Neural cell (in vitro differentiated cells): Measurements from ENCODE around the gene POP5. TPM values are rescaled to one million over a fixed set of nuclear protein-coding genes. Genes with fewer than 3 reads are reported as not detected.
A peak's percentile ranks its signal among the peaks of the same experiment; 100 is the strongest.

Experiments
- H2AFZ ChIP-seq: fragments of 200-600, 300-800 bp; sonication (generic), shearing (Covaris generic); 2 replicates; pipeline ENCODE4 v1.6.0; 2014; ENCODE audit warnings: low read depth, mild to moderate bottlenecking, antibody characterized with exemption, low read length, moderate library complexity
- H3F3A ChIP-seq: fragments of 200-600 bp; shearing (Covaris generic); 2 replicates; pipeline ENCODE4 v1.6.1; 2016; ENCODE audit warnings: mild to moderate bottlenecking, moderate library complexity, mixed read lengths, antibody characterized with exemption, low read length; ENCODE audit not compliant: insufficient read depth, poor library complexity, severe bottlenecking
- H3K27ac ChIP-seq: fragments of 200-600, 300-800 bp; sonication (generic), shearing (Covaris generic); 2 replicates; pipeline ENCODE4 v1.5.1; 2014; ENCODE audit warnings: mild to moderate bottlenecking, low read length, moderate library complexity
- H3K27me3 ChIP-seq: fragments of 300-800, 200-600 bp; sonication (generic), shearing (Covaris generic); 2 replicates; pipeline ENCODE4 v1.6.0; 2014; ENCODE audit warnings: mild to moderate bottlenecking, low read depth, low read length, moderate library complexity; ENCODE audit not compliant: insufficient read depth
- H3K36me3 ChIP-seq: fragments of 300-800, 200-600 bp; sonication (generic), shearing (Covaris generic); 2 replicates; pipeline ENCODE4 v1.5.1; 2014; ENCODE audit warnings: mild to moderate bottlenecking, antibody characterized with exemption, low read length, moderate library complexity; ENCODE audit not compliant: insufficient read depth
- H3K4me2 ChIP-seq: fragments of 300-800, 200-600 bp; sonication (generic), shearing (Covaris generic); 2 replicates; pipeline ENCODE4 v1.6.0; 2014; ENCODE audit warnings: mild to moderate bottlenecking, low read length
- H3K4me3 ChIP-seq: fragments of 300-800, 200-600 bp; sonication (generic), shearing (Covaris generic); 2 replicates; pipeline ENCODE4 v1.5.1; 2014; ENCODE audit warnings: mild to moderate bottlenecking, low read length, moderate library complexity
- H3K79me2 ChIP-seq: fragments of 200-600 bp; shearing (Covaris generic); replicated peaks from 2 replicates; pipeline ENCODE4 v1.6.0; 2014; ENCODE audit warnings: mild to moderate bottlenecking, low read length, moderate library complexity; ENCODE audit not compliant: insufficient read depth
- H3K9ac ChIP-seq: fragments of 300-800, 200-600 bp; sonication (generic), shearing (Covaris generic); 2 replicates; pipeline ENCODE4 v1.6.1; 2016; ENCODE audit warnings: mild to moderate bottlenecking, low read length, mixed read lengths
- H3K9me2 ChIP-seq: fragments of 200-600 bp; shearing (Covaris generic); 2 replicates; pipeline ENCODE4 v1.6.1; 2016; ENCODE audit warnings: mild to moderate bottlenecking, low read length, mixed read lengths; ENCODE audit not compliant: insufficient read depth
- H3K9me3 ChIP-seq: fragments of 200-600, 300-800 bp; sonication (generic), shearing (Covaris generic); 2 replicates; pipeline ENCODE4 v1.6.1; 2016; ENCODE audit warnings: mild to moderate bottlenecking, mixed run types, low read length, moderate library complexity, mixed read lengths
- H4K20me1 ChIP-seq: fragments of 200-600 bp; shearing (Covaris generic); 2 replicates; pipeline ENCODE4 v1.6.1; 2016; ENCODE audit warnings: mild to moderate bottlenecking, mixed run types; ENCODE audit not compliant: insufficient read depth
- EP300 ChIP-seq: fragments of 450-650 bp; conservative IDR thresholded peaks from 2 replicates; pipeline ENCODE4 v1.6.1; 2014; ENCODE audit warnings: antibody characterized with exemption, mild to moderate bottlenecking, moderate library complexity; ENCODE audit not compliant: poor library complexity, severe bottlenecking
- EZH2 ChIP-seq: fragments of 200-600, 300-800 bp; shearing (Covaris generic), sonication (generic); IDR thresholded peaks from 2 replicates; pipeline ENCODE4 v1.6.1; 2014; ENCODE audit warnings: antibody characterized with exemption, low read length, borderline replicate concordance, mild to moderate bottlenecking; ENCODE audit not compliant: insufficient read depth, poor library complexity, severe bottlenecking
- MXI1 ChIP-seq: fragments of 450-650 bp; conservative IDR thresholded peaks from 2 replicates; pipeline ENCODE4 v1.6.1; 2014; ENCODE audit warnings: antibody characterized with exemption, mild to moderate bottlenecking; ENCODE audit not compliant: poor library complexity, severe bottlenecking
- POLR2AphosphoS5 ChIP-seq: IDR thresholded peaks from 2 replicates; pipeline ENCODE4 v1.6.1; 2012
- RAD21 ChIP-seq: fragments of 450-650 bp; conservative IDR thresholded peaks from 2 replicates; pipeline ENCODE4 v1.6.1; 2014; ENCODE audit warnings: antibody characterized with exemption, mild to moderate bottlenecking, moderate library complexity
- SMC3 ChIP-seq: fragments of 450-650 bp; conservative IDR thresholded peaks from 2 replicates; pipeline ENCODE4 v1.6.1; 2014; ENCODE audit warnings: antibody characterized with exemption, mild to moderate bottlenecking, moderate library complexity; ENCODE audit not compliant: poor library complexity
- TAF1 ChIP-seq: IDR thresholded peaks from 2 replicates; pipeline ENCODE4 v1.6.1; 2012; ENCODE audit warnings: low read depth
- polyA plus RNA-seq: library from polyadenylated mRNA; depleted of rRNA; stranded (reverse); fragments of >200 nt; gene quantifications from 2 replicates; pipeline ENCODE4 v1.2.3, GENCODE V29; 2014
- TF ChIP-seq, protein P1 (sequence below): IDR thresholded peaks from 2 replicates; pipeline ENCODE4 v1.6.1; 2012; ENCODE audit warnings: borderline replicate concordance
- TF ChIP-seq, protein P2 (sequence below): fragments of 450-650 bp; IDR thresholded peaks from 2 replicates; pipeline ENCODE4 v1.5.1; 2014; ENCODE audit warnings: antibody characterized with exemption, mild to moderate bottlenecking, moderate library complexity; ENCODE audit not compliant: poor library complexity, severe bottlenecking

POP5 gene
- polyA plus RNA-seq, 1 donor from 2014 or later: 153 TPM

DNA sequence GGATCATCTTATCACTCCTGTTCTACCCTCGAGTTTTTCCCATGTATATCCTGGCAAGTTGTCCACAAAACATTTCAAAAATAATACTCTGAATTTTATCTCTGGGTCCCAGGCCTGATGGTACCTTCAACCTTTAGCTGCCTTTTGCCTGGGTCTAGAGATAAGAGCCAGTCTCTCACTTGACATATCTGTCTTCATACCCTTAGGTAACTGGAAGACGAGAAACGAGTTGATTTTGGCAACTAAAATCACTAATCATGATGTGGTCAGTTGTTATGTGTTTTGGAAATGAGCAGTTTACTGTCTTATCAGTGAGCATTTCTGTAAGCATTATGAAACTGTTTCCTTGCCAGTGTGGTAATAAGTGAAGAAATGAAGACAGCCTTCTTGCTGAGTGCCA, 40.8 kb downstream of the POP5 start:
- H4K20me1 ChIP-seq: peaks cover 16% of the 10 kb centered on the region
- TF ChIP-seq EZH2 (no peak), SMC3 (no peak), MXI1 (no peak), EP300 (no peak), TAF1 (no peak), POLR2AphosphoS5 (no peak)
- TF ChIP-seq, protein P1, sequence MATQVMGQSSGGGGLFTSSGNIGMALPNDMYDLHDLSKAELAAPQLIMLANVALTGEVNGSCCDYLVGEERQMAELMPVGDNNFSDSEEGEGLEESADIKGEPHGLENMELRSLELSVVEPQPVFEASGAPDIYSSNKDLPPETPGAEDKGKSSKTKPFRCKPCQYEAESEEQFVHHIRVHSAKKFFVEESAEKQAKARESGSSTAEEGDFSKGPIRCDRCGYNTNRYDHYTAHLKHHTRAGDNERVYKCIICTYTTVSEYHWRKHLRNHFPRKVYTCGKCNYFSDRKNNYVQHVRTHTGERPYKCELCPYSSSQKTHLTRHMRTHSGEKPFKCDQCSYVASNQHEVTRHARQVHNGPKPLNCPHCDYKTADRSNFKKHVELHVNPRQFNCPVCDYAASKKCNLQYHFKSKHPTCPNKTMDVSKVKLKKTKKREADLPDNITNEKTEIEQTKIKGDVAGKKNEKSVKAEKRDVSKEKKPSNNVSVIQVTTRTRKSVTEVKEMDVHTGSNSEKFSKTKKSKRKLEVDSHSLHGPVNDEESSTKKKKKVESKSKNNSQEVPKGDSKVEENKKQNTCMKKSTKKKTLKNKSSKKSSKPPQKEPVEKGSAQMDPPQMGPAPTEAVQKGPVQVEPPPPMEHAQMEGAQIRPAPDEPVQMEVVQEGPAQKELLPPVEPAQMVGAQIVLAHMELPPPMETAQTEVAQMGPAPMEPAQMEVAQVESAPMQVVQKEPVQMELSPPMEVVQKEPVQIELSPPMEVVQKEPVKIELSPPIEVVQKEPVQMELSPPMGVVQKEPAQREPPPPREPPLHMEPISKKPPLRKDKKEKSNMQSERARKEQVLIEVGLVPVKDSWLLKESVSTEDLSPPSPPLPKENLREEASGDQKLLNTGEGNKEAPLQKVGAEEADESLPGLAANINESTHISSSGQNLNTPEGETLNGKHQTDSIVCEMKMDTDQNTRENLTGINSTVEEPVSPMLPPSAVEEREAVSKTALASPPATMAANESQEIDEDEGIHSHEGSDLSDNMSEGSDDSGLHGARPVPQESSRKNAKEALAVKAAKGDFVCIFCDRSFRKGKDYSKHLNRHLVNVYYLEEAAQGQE: no peak
- no peak overlapping the region for H3K4me3 ChIP-seq
- H3F3A ChIP-seq: no peaks in the 10 kb centered on the region
- H3K9ac ChIP-seq: no peak overlapping the region
- H3K79me2 ChIP-seq: peaks cover 84% of the 10 kb centered on the region
- no peaks in the 10 kb centered on the region for H3K9me3 ChIP-seq
- H2AFZ ChIP-seq: no peak overlapping the region
- H3K27me3 ChIP-seq: no peaks in the 10 kb centered on the region
- no peak overlapping the region for H3K27ac ChIP-seq
- H3K4me2 ChIP-seq: no peak overlapping the region
- no peaks in the 10 kb centered on the region for H3K36me3 ChIP-seq
- no peaks in the 10 kb centered on the region for H3K9me2 ChIP-seq

DNA sequence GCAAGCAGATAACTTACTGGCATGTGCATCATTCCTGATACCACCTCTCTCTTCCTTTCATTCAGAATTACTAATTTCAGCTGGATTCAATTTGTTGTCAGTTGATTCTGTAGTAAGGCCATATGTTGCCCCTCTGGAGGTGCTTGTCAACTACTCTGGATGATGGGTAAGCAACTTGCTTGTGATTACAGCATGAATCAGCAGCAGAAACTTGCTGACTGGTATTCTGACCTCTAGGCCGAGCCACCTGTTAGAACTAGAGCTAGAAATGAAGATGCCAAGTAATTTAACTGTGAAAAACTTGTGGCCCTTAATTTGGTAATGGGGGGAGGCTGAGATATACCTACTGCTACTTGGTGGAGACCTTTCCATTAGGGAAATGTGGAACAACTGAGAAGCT, 41.9 kb downstream of the POP5 start:
- peaks cover 16% of the 10 kb centered on the region for H4K20me1 ChIP-seq
- no peak overlapping the region for H2AFZ ChIP-seq
- no peak overlapping the region for H3K9ac ChIP-seq
- no peak for TF ChIP-seq EZH2
- TF ChIP-seq, protein P2, sequence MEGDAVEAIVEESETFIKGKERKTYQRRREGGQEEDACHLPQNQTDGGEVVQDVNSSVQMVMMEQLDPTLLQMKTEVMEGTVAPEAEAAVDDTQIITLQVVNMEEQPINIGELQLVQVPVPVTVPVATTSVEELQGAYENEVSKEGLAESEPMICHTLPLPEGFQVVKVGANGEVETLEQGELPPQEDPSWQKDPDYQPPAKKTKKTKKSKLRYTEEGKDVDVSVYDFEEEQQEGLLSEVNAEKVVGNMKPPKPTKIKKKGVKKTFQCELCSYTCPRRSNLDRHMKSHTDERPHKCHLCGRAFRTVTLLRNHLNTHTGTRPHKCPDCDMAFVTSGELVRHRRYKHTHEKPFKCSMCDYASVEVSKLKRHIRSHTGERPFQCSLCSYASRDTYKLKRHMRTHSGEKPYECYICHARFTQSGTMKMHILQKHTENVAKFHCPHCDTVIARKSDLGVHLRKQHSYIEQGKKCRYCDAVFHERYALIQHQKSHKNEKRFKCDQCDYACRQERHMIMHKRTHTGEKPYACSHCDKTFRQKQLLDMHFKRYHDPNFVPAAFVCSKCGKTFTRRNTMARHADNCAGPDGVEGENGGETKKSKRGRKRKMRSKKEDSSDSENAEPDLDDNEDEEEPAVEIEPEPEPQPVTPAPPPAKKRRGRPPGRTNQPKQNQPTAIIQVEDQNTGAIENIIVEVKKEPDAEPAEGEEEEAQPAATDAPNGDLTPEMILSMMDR: no peak
- no peak for TF ChIP-seq SMC3
- TF ChIP-seq MXI1: no peak
- no peak for TF ChIP-seq EP300
- no peak for TF ChIP-seq RAD21
- no peak for TF ChIP-seq POLR2AphosphoS5
- TF ChIP-seq TAF1: no peak
- TF ChIP-seq, protein P1: no peak
- peak overlapping the region; percentile 100 for H3K4me3 ChIP-seq
- no peak overlapping the region for H3K27ac ChIP-seq
- no peaks in the 10 kb centered on the region for H3K9me2 ChIP-seq
- no peaks in the 10 kb centered on the region for H3K27me3 ChIP-seq
- H3K79me2 ChIP-seq: peaks cover 87% of the 10 kb centered on the region
- H3F3A ChIP-seq: no peaks in the 10 kb centered on the region
- no peak overlapping the region for H3K4me2 ChIP-seq
- H3K36me3 ChIP-seq: no peaks in the 10 kb centered on the region
- no peaks in the 10 kb centered on the region for H3K9me3 ChIP-seq
